A549 treated with Hydrocortisone at 1 μM for 4 hours (cell line): ENCODE data around the gene OR13C4. TPM values are rescaled to one million over a fixed set of nuclear protein-coding genes. Genes with fewer than 3 reads are reported as not detected.

Source experiments
- total RNA-seq: library from RNA; stranded (reverse); fragments of 200-300 nt; extraction: Qiagen RNA extraction; gene quantifications from 5 replicates; pipeline ENCODE4 v1.2.3, GENCODE V29; 2022

OR13C4 gene
- total RNA-seq, result not detected in 5 replicates

GRCh38 chr9:104527109-104527508 lies at the start of gene OR13C4:
TSS of gene OR13C4 (minus strand) at chr9:104527209. CDS start at chr9:104527209, 0 bp downstream.

GRCh38 chr9:104568868-104569267 lies 41.9 kb upstream of the OR13C4 start, which contains the start of gene OR13C8:
TSS of gene OR13C8 (plus strand) at chr9:104569168. CDS start at chr9:104569168, 0 bp downstream.

GRCh38 chr9:104536756-104537155 lies 9.7 kb upstream of the OR13C4 start, which contains the start of gene OR13C3:
TSS of gene OR13C3 (minus strand) at chr9:104536856. CDS start at chr9:104536723, 133 bp downstream.

GRCh38 chr9:104503963-104504362 lies 23.0 kb downstream of the OR13C4 start, which contains the start of gene OR13F1:
TSS of gene OR13F1 (plus strand) at chr9:104504263. CDS start at chr9:104504263, 0 bp downstream.

Other genes with a start within 250 kb of the OR13C4 start
- not detected in 5 replicates for gene OR13F1, start 22.9 kb downstream of the OR13C4 start, total RNA-seq
- not detected in 5 replicates for gene OR13C3, start 9.6 kb upstream of the OR13C4 start, total RNA-seq
- not detected in 5 replicates for gene OR13C8, start 42.0 kb upstream of the OR13C4 start, total RNA-seq
- gene OR13C5, start 72.2 kb upstream of the OR13C4 start, total RNA-seq, result not detected in 5 replicates
- gene OR13C2, start 78.4 kb upstream of the OR13C4 start, total RNA-seq, result not detected in 5 replicates
- not detected in 5 replicates for gene OR13C9, start 91.0 kb upstream of the OR13C4 start, total RNA-seq
- gene OR13D1, start 167.3 kb upstream of the OR13C4 start, total RNA-seq, result not detected in 5 replicates
- 10.4 to 14.6 TPM (median 14.1 TPM) in 5 replicates for gene NIPSNAP3A, start 220.5 kb upstream of the OR13C4 start, total RNA-seq
- gene NIPSNAP3B, start 236.9 kb upstream of the OR13C4 start, total RNA-seq, result 0.42 to 0.73 TPM (median 0.59 TPM) in 5 replicates